ENCODE results near the gene ATP8B4. TPM values are rescaled to one million over a fixed set of nuclear protein-coding genes. Genes with fewer than 3 reads are reported as not detected.

Gene ATP8B4
- total and polyA plus RNA-seq, 3 experiments from 2014 or later = 0.23 to 8.9 (median 8.5) TPM

GRCh38 chr15:50071551-50072258 is 47.3 kb downstream of the ATP8B4 start:
- Mint-ChIP-seq H3K4me3 (no peak overlapping the region), H3K4me1 (peaks cover 0 to 2% (median 0%) of the 10 kb centered on the region in 3 donors), H3K27ac (no peak overlapping the region), H3K9me3 (no peaks in the 10 kb centered on the region), H3K27me3 (no peaks in the 10 kb centered on the region), H3K36me3 (no peaks in the 10 kb centered on the region)
- no peak overlapping the region for H3K27ac ChIP-seq (ENCODE audit: low read depth, low read length)
- H3K36me3 ChIP-seq (ENCODE audit: insufficient read depth, low read length) = no peaks in the 10 kb centered on the region
- CTCF ChIA-PET = interaction anchor here (1.2 kb wide), 1 partner anchor 36 kb away, joined by 3 read pairs; no protein-coding TSS in a partner anchor
- POLR2A ChIA-PET = no interaction called here
- H3K4me1 ChIP-seq (ENCODE audit: insufficient read depth, low read length) = no peaks in the 10 kb centered on the region
- no peak overlapping the region for H3K4me3 ChIP-seq (ENCODE audit: low read length)
- H3K27me3 ChIP-seq (ENCODE audit: insufficient read depth, low read length, poor library complexity, severe bottlenecking) = no peaks in the 10 kb centered on the region
- DNase-seq = no peak
- H3K9me3 ChIP-seq (ENCODE audit: low read length) = no peaks in the 10 kb centered on the region

- Mint-ChIP-seq H3K4me3 (no peak overlapping the region), H3K27ac (no peak overlapping the region), H3K4me1 (peaks cover 0 to 5% (median 4%) of the 10 kb centered on the region in 3 donors), H3K9me3 (no peaks in the 10 kb centered on the region), H3K36me3 (no peaks in the 10 kb centered on the region), H3K27me3 (no peaks in the 10 kb centered on the region)
- no peak for DNase-seq
- Histone ChIP-seq H3K4me3 (ENCODE audit: low read length) (no peak overlapping the region), H3K4me1 (ENCODE audit: insufficient read depth, low read length) (no peaks in the 10 kb centered on the region), H3K27ac (ENCODE audit: low read depth, low read length) (no peak overlapping the region), H3K27me3 (ENCODE audit: insufficient read depth, low read length, poor library complexity, severe bottlenecking) (no peaks in the 10 kb centered on the region), H3K36me3 (ENCODE audit: insufficient read depth, low read length) (no peaks in the 10 kb centered on the region), H3K9me3 (ENCODE audit: low read length) (no peaks in the 10 kb centered on the region)
- ChIA-PET CTCF (no interaction called here), POLR2A (no interaction called here)
These were observed 51.0 kb downstream of the ATP8B4 start for GRCh38 chr15:50068016-50068415.

GRCh38 chr15:50067254-50067653 is 51.8 kb downstream of the ATP8B4 start:
- Mint-ChIP-seq H3K4me3 (peak overlapping the region in 1 of 7 donors; percentile 20), H3K36me3 (no peaks in the 10 kb centered on the region)
- no peak overlapping the region for H3K27ac ChIP-seq (ENCODE audit: low read depth, low read length)

GRCh38 chr15:50066666-50067065 is 52.4 kb downstream of the ATP8B4 start:
- Histone ChIP-seq H3K9me3 (ENCODE audit: low read length) (no peaks in the 10 kb centered on the region), H3K4me3 (ENCODE audit: low read length) (no peak overlapping the region), H3K27ac (ENCODE audit: low read depth, low read length) (no peak overlapping the region), H3K36me3 (ENCODE audit: insufficient read depth, low read length) (no peaks in the 10 kb centered on the region), H3K27me3 (ENCODE audit: insufficient read depth, low read length, poor library complexity, severe bottlenecking) (no peaks in the 10 kb centered on the region), H3K4me1 (ENCODE audit: insufficient read depth, low read length) (no peaks in the 10 kb centered on the region)
- Mint-ChIP-seq H3K27ac (peak overlapping the region in 3 of 8 donors; percentile 2 to 37 (median 3)), H3K9me3 (no peaks in the 10 kb centered on the region), H3K4me3 (no peak overlapping the region), H3K27me3 (no peaks in the 10 kb centered on the region), H3K4me1 (peaks cover 0 to 5% (median 4%) of the 10 kb centered on the region in 3 donors), H3K36me3 (no peaks in the 10 kb centered on the region)
- CTCF ChIA-PET = no interaction called here
- POLR2A ChIA-PET = no interaction called here
- no peak for DNase-seq

More at GRCh38 chr15:50067254-50067653, 51.8 kb downstream of the ATP8B4 start:
- POLR2A ChIA-PET = no interaction called here
- CTCF ChIA-PET = no interaction called here
- Mint-ChIP-seq H3K4me1 (peaks cover 0 to 5% (median 4%) of the 10 kb centered on the region in 3 donors), H3K27me3 (no peaks in the 10 kb centered on the region), H3K27ac (peak overlapping the region in 4 of 8 donors; percentile 2 to 37 (median 4)), H3K9me3 (no peaks in the 10 kb centered on the region)
- Histone ChIP-seq H3K4me3 (ENCODE audit: low read length) (no peak overlapping the region), H3K27me3 (ENCODE audit: insufficient read depth, low read length, poor library complexity, severe bottlenecking) (no peaks in the 10 kb centered on the region), H3K9me3 (ENCODE audit: low read length) (no peaks in the 10 kb centered on the region), H3K36me3 (ENCODE audit: insufficient read depth, low read length) (no peaks in the 10 kb centered on the region), H3K4me1 (ENCODE audit: insufficient read depth, low read length) (no peaks in the 10 kb centered on the region)
- no peak for DNase-seq

GRCh38 chr15:50066202-50066601 is 52.8 kb downstream of the ATP8B4 start:
- Histone ChIP-seq H3K27ac (ENCODE audit: low read depth, low read length) (no peak overlapping the region), H3K9me3 (ENCODE audit: low read length) (no peaks in the 10 kb centered on the region), H3K4me3 (ENCODE audit: low read length) (no peak overlapping the region), H3K36me3 (ENCODE audit: insufficient read depth, low read length) (no peaks in the 10 kb centered on the region), H3K4me1 (ENCODE audit: insufficient read depth, low read length) (no peaks in the 10 kb centered on the region), H3K27me3 (ENCODE audit: insufficient read depth, low read length, poor library complexity, severe bottlenecking) (no peaks in the 10 kb centered on the region)
- H3K36me3 Mint-ChIP-seq = no peaks in the 10 kb centered on the region
- no peaks in the 10 kb centered on the region for H3K9me3 Mint-ChIP-seq
- DNase-seq = peak in 1 of 5 donors; percentile 5
- no peak overlapping the region for H3K4me3 Mint-ChIP-seq
- CTCF ChIA-PET = no interaction called here
- peaks cover 0 to 5% (median 4%) of the 10 kb centered on the region in 3 donors for H3K4me1 Mint-ChIP-seq
- POLR2A ChIA-PET = no interaction called here
- H3K27ac Mint-ChIP-seq = peak overlapping the region in 2 of 8 donors; percentile 42 to 49
- H3K27me3 Mint-ChIP-seq = no peaks in the 10 kb centered on the region

GRCh38 chr15:50065279-50065678 is 53.8 kb downstream of the ATP8B4 start:
- Mint-ChIP-seq H3K36me3 (no peaks in the 10 kb centered on the region), H3K9me3 (no peaks in the 10 kb centered on the region), H3K27me3 (no peaks in the 10 kb centered on the region), H3K4me1 (peaks cover 0 to 5% (median 4%) of the 10 kb centered on the region in 3 donors), H3K4me3 (no peak overlapping the region), H3K27ac (no peak overlapping the region)
- ChIA-PET POLR2A (no interaction called here), CTCF (no interaction called here)
- H3K36me3 ChIP-seq (ENCODE audit: insufficient read depth, low read length) = no peaks in the 10 kb centered on the region
- DNase-seq = no peak
- H3K27ac ChIP-seq (ENCODE audit: low read depth, low read length) = no peak overlapping the region
- no peaks in the 10 kb centered on the region for H3K27me3 ChIP-seq (ENCODE audit: insufficient read depth, low read length, poor library complexity, severe bottlenecking)
- H3K9me3 ChIP-seq (ENCODE audit: low read length) = no peaks in the 10 kb centered on the region
- H3K4me3 ChIP-seq (ENCODE audit: low read length) = no peak overlapping the region
- H3K4me1 ChIP-seq (ENCODE audit: insufficient read depth, low read length) = no peaks in the 10 kb centered on the region

GRCh38 chr15:50064673-50065072 is 54.4 kb downstream of the ATP8B4 start:
- no peaks in the 10 kb centered on the region for H3K27me3 ChIP-seq (ENCODE audit: insufficient read depth, low read length, poor library complexity, severe bottlenecking)
- no peaks in the 10 kb centered on the region for H3K27me3 Mint-ChIP-seq

GRCh38 chr15:50063226-50063625 is 55.8 kb downstream of the ATP8B4 start:
- POLR2A ChIA-PET = no interaction called here

More at GRCh38 chr15:50064673-50065072, 54.4 kb downstream of the ATP8B4 start:
- H3K27ac ChIP-seq (ENCODE audit: low read depth, low read length) = no peak overlapping the region
- no peaks in the 10 kb centered on the region for H3K9me3 Mint-ChIP-seq
- peaks cover 0 to 5% (median 4%) of the 10 kb centered on the region in 3 donors for H3K4me1 Mint-ChIP-seq
- no peaks in the 10 kb centered on the region for H3K4me1 ChIP-seq (ENCODE audit: insufficient read depth, low read length)
- H3K27ac Mint-ChIP-seq = peak overlapping the region in 1 of 8 donors; percentile 2
- ChIA-PET POLR2A (no interaction called here), CTCF (no interaction called here)
- no peaks in the 10 kb centered on the region for H3K9me3 ChIP-seq (ENCODE audit: low read length)
- no peaks in the 10 kb centered on the region for H3K36me3 ChIP-seq (ENCODE audit: insufficient read depth, low read length)
- H3K4me3 Mint-ChIP-seq = no peak overlapping the region
- no peaks in the 10 kb centered on the region for H3K36me3 Mint-ChIP-seq
- DNase-seq = no peak
- H3K4me3 ChIP-seq (ENCODE audit: low read length) = no peak overlapping the region

More at GRCh38 chr15:50063226-50063625, 55.8 kb downstream of the ATP8B4 start:
- no peaks in the 10 kb centered on the region for H3K36me3 Mint-ChIP-seq
- CTCF ChIA-PET = no interaction called here
- Histone ChIP-seq H3K9me3 (ENCODE audit: low read length) (no peaks in the 10 kb centered on the region), H3K4me3 (ENCODE audit: low read length) (no peak overlapping the region), H3K27ac (ENCODE audit: low read depth, low read length) (no peak overlapping the region), H3K36me3 (ENCODE audit: insufficient read depth, low read length) (no peaks in the 10 kb centered on the region), H3K27me3 (ENCODE audit: insufficient read depth, low read length, poor library complexity, severe bottlenecking) (no peaks in the 10 kb centered on the region), H3K4me1 (ENCODE audit: insufficient read depth, low read length) (no peaks in the 10 kb centered on the region)
- no peaks in the 10 kb centered on the region for H3K9me3 Mint-ChIP-seq
- DNase-seq = no peak
- no peaks in the 10 kb centered on the region for H3K27me3 Mint-ChIP-seq
- no peak overlapping the region for H3K4me3 Mint-ChIP-seq
- peaks cover 0 to 5% (median 4%) of the 10 kb centered on the region in 3 donors for H3K4me1 Mint-ChIP-seq
- no peak overlapping the region for H3K27ac Mint-ChIP-seq

Data from CD8-positive, alpha-beta memory T cell (primary cell).